Measurements from ENCODE around the gene UCK2. TPM values are rescaled to one million over a fixed set of nuclear protein-coding genes. Genes with fewer than 3 reads are reported as not detected.

The UCK2 gene
- total and polyA plus RNA-seq, 9 of the 15 experiments (the other 6 are each of a cell fraction or from before 2014, with no cell fraction given), result 71.6 to 145 (median 95.8) TPM

DNA sequence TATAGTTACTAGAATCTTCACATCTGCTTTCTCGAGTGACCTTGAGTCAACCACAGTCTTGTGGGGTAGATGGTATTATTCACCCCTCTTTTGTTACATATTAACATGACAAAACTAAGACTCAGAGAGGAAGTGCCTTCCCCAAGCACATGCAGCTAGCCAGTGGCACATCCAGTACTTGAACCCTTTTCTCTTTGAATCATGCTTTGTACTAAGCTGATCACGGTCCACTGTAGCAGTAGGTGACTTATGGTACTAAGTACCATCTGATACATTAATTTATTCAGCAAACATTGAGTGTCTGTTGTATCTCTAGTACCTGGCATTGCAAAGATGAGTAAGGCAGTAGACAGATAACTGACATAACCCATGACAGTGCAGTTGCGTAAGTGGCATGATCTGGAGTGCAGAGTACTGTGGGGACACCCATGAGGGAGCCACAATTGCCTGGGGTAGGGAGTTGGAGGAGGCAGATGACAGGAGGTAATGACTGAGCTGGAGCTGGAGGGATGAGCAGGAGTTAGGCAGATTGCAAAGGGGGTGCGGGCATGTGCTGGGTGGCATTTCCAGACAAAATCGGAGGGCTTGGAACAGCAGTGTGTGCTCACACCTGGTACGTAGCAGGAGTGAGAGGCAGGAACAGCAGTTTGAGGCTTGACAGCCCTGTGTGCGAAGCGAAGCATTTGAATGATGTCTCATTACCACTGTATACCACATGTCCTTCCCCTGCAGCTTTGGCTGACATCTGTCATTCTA is 29.8 kb downstream of the UCK2 start (continued):
- TF ChIP-seq, protein P1, sequence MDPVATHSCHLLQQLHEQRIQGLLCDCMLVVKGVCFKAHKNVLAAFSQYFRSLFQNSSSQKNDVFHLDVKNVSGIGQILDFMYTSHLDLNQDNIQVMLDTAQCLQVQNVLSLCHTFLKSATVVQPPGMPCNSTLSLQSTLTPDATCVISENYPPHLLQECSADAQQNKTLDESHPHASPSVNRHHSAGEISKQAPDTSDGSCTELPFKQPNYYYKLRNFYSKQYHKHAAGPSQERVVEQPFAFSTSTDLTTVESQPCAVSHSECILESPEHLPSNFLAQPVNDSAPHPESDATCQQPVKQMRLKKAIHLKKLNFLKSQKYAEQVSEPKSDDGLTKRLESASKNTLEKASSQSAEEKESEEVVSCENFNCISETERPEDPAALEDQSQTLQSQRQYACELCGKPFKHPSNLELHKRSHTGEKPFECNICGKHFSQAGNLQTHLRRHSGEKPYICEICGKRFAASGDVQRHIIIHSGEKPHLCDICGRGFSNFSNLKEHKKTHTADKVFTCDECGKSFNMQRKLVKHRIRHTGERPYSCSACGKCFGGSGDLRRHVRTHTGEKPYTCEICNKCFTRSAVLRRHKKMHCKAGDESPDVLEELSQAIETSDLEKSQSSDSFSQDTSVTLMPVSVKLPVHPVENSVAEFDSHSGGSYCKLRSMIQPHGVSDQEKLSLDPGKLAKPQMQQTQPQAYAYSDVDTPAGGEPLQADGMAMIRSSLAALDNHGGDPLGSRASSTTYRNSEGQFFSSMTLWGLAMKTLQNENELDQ (CRISPR knock-in tag; IDR thresholded peaks at IDR 0.05; ENCODE audit: borderline replicate concordance), result no peak
- no peak for TF ChIP-seq BCOR (IDR thresholded peaks at IDR 0.05)
- no peak for TF ChIP-seq PTRF (tag; IDR thresholded peaks at IDR 0.05)
- TF ChIP-seq TCF7L2 (IDR thresholded peaks at IDR 0.05; ENCODE audit: low read depth, low read length), result no peak
- no peak for TF ChIP-seq MXI1 (IDR thresholded peaks at IDR 0.05; ENCODE audit: low read depth, low read length)
- no peak for TF ChIP-seq STAT5B (CRISPR knock-in tag; IDR thresholded peaks at IDR 0.05)
- no peak for TF ChIP-seq ZBTB8A (IDR thresholded peaks at IDR 0.05; ENCODE audit: partially characterized antibody)
- no peak for TF ChIP-seq PML (IDR thresholded peaks at IDR 0.05; ENCODE audit: low read length)
- no peak for TF ChIP-seq ZNF143 (CRISPR knock-in tag; IDR thresholded peaks at IDR 0.05)
- TF ChIP-seq, protein P2, sequence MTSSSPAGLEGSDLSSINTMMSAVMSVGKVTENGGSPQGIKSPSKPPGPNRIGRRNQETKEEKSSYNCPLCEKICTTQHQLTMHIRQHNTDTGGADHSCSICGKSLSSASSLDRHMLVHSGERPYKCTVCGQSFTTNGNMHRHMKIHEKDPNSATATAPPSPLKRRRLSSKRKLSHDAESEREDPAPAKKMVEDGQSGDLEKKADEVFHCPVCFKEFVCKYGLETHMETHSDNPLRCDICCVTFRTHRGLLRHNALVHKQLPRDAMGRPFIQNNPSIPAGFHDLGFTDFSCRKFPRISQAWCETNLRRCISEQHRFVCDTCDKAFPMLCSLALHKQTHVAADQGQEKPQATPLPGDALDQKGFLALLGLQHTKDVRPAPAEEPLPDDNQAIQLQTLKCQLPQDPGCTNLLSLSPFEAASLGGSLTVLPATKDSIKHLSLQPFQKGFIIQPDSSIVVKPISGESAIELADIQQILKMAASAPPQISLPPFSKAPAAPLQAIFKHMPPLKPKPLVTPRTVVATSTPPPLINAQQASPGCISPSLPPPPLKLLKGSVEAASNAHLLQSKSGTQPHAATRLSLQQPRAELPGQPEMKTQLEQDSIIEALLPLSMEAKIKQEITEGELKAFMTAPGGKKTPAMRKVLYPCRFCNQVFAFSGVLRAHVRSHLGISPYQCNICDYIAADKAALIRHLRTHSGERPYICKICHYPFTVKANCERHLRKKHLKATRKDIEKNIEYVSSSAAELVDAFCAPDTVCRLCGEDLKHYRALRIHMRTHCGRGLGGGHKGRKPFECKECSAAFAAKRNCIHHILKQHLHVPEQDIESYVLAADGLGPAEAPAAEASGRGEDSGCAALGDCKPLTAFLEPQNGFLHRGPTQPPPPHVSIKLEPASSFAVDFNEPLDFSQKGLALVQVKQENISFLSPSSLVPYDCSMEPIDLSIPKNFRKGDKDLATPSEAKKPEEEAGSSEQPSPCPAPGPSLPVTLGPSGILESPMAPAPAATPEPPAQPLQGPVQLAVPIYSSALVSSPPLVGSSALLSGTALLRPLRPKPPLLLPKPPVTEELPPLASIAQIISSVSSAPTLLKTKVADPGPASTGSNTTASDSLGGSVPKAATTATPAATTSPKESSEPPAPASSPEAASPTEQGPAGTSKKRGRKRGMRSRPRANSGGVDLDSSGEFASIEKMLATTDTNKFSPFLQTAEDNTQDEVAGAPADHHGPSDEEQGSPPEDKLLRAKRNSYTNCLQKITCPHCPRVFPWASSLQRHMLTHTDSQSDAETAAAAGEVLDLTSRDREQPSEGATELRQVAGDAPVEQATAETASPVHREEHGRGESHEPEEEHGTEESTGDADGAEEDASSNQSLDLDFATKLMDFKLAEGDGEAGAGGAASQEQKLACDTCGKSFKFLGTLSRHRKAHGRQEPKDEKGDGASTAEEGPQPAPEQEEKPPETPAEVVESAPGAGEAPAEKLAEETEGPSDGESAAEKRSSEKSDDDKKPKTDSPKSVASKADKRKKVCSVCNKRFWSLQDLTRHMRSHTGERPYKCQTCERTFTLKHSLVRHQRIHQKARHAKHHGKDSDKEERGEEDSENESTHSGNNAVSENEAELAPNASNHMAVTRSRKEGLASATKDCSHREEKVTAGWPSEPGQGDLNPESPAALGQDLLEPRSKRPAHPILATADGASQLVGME (CRISPR knock-in tag; IDR thresholded peaks at IDR 0.05), result no peak
- no peak for TF ChIP-seq PHB (CRISPR knock-in tag; IDR thresholded peaks at IDR 0.05)
- peak; percentile 55 for TF ChIP-seq CBFA2T3 (IDR thresholded peaks at IDR 0.05)
- TF ChIP-seq NONO (IDR thresholded peaks at IDR 0.05; ENCODE audit: low read depth in 2 of 2, low read length in 1 of 2), result no peak
- no peak for TF ChIP-seq ZNF696 (CRISPR knock-in tag; conservative IDR thresholded peaks at IDR 0.05)
- TF ChIP-seq, protein P3, sequence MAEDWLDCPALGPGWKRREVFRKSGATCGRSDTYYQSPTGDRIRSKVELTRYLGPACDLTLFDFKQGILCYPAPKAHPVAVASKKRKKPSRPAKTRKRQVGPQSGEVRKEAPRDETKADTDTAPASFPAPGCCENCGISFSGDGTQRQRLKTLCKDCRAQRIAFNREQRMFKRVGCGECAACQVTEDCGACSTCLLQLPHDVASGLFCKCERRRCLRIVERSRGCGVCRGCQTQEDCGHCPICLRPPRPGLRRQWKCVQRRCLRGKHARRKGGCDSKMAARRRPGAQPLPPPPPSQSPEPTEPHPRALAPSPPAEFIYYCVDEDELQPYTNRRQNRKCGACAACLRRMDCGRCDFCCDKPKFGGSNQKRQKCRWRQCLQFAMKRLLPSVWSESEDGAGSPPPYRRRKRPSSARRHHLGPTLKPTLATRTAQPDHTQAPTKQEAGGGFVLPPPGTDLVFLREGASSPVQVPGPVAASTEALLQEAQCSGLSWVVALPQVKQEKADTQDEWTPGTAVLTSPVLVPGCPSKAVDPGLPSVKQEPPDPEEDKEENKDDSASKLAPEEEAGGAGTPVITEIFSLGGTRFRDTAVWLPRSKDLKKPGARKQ (CRISPR knock-in tag; IDR thresholded peaks at IDR 0.05), result no peak
- TF ChIP-seq ZNF586 (CRISPR knock-in tag; conservative IDR thresholded peaks at IDR 0.05), result no peak
- no peak for TF ChIP-seq C11orf30 (IDR thresholded peaks at IDR 0.05; ENCODE audit: low read depth)
- TF ChIP-seq, protein P4, sequence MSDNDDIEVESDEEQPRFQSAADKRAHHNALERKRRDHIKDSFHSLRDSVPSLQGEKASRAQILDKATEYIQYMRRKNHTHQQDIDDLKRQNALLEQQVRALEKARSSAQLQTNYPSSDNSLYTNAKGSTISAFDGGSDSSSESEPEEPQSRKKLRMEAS (CRISPR knock-in tag; IDR thresholded peaks at IDR 0.05), result peak; percentile 43; the same call in 1 of the 2 replicates
- TF ChIP-seq ZNF311 (CRISPR knock-in tag; IDR thresholded peaks at IDR 0.05), result no peak
- peak; percentile 40; the same call in 1 of the 2 replicates for TF ChIP-seq ZNF24 (IDR thresholded peaks at IDR 0.05)

All from K562 (cell line).